Lower leg skin (tissue), 3 donors: ENCODE measurements around the gene THEM5.

Source experiments
- CTCF ChIP-seq, 3 donors: fragments of 450-650 bp; IDR thresholded peaks; one replicate each; pipeline ENCODE4 v1.5.1; 2016; ENCODE audit warnings: antibody characterized with exemption in 3 of 3, mild to moderate bottlenecking in 3 of 3, moderate library complexity in 2 of 3
- POLR2A ChIP-seq, 2 donors: fragments of 450-650 bp; IDR thresholded peaks; one replicate each; pipeline ENCODE4 v1.6.1; 2016 to 2017; ENCODE audit warnings: antibody characterized with exemption in 2 of 2, mild to moderate bottlenecking in 1 of 2, moderate library complexity in 1 of 2

DNA sequence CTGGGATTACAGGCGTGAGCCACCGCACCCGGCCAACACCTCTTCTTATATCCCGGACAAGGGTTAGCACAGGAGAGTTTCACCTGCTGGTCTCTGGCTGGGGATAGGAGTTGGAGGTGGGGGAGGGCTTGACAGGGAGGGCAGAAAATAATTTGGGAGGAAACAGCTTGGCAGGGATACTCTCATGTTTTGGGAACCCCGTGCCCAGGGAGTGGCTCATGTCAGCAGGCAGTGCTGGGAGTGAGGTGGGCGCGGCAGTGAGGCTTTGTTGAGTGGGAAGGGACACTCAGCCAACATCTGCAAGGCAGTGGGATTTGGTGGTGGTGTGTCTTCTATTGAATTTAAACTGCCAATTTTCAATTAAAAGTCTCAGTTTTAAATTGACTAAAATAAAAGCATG is 1.1 kb upstream of the THEM5 start:
- TF ChIP-seq CTCF (IDR thresholded peaks at IDR 0.05) (no peak), POLR2A (IDR thresholded peaks at IDR 0.05) (no peak)
